H1 (cell line): ENCODE measurements around the gene ATP2A3. TPM values are rescaled to one million over a fixed set of nuclear protein-coding genes. Genes with fewer than 3 reads are reported as not detected.

ENCODE experiments used
- KDM1A ChIP-seq: fragments of 200-600, 300-600 bp; sonication (generic); IDR thresholded peaks from 2 replicates; pipeline ENCODE4 v1.7.1; 2016; ENCODE audit warnings: mild to moderate bottlenecking, low read length, borderline replicate concordance
- POU5F1 ChIP-seq: IDR thresholded peaks from 2 replicates; pipeline ENCODE4 v1.6.1; 2011; ENCODE audit warnings: low read depth, mild to moderate bottlenecking, low read length, moderate library complexity
- SP4 ChIP-seq: IDR thresholded peaks from 2 replicates; pipeline ENCODE4 v1.6.1; 2012; ENCODE audit warnings: low read length, inconsistent platforms
- TCF12 ChIP-seq: IDR thresholded peaks from 2 replicates; pipeline ENCODE4 v1.6.1; 2011; ENCODE audit warnings: low read depth, mild to moderate bottlenecking, low read length
- polyA plus RNA-seq, 7 experiments: library from polyadenylated mRNA; depleted of rRNA in 3 of 7; stranded (reverse) in 5 of 7; unstranded in 2 of 7; fragments of >200 nt in 5 of 7; fragments of 200-250 nt in 2 of 7; gene quantifications; 1 replicate in 5 of 7; 2 replicates in 1 of 7; 4 replicates in 1 of 7; pipeline versions ENCODE4 v1.2.1 to v1.2.3, GENCODE V29; 2011 to 2013; ENCODE audit warnings: missing spikeins in 2 of 7, mixed read lengths in 2 of 7
- total RNA-seq: library from RNA; stranded (reverse); fragmentation: NEBNext Ultra II Directional; extraction: Animal tissue kit (Norgen Biotek cat#: 25700); gene quantifications from 2 replicates; pipeline ENCODE4 v1.2.1, GENCODE V29; 2021

Gene ATP2A3
- total and polyA plus RNA-seq, 2 of the 8 experiments (the other 6 are each of a cell fraction or from before 2014, with no cell fraction given) = 18.4 to 32.5 TPM

- TF ChIP-seq POU5F1 (no peak), KDM1A (no peak), SP4 (no peak), TCF12 (no peak)
Measured at GRCh38 chr17:3972281-3972731, 8.1 kb upstream of the ATP2A3 start (continued).
